Measurements from ENCODE around the gene CATSPERZ.

Gene CATSPERZ

DNA sequence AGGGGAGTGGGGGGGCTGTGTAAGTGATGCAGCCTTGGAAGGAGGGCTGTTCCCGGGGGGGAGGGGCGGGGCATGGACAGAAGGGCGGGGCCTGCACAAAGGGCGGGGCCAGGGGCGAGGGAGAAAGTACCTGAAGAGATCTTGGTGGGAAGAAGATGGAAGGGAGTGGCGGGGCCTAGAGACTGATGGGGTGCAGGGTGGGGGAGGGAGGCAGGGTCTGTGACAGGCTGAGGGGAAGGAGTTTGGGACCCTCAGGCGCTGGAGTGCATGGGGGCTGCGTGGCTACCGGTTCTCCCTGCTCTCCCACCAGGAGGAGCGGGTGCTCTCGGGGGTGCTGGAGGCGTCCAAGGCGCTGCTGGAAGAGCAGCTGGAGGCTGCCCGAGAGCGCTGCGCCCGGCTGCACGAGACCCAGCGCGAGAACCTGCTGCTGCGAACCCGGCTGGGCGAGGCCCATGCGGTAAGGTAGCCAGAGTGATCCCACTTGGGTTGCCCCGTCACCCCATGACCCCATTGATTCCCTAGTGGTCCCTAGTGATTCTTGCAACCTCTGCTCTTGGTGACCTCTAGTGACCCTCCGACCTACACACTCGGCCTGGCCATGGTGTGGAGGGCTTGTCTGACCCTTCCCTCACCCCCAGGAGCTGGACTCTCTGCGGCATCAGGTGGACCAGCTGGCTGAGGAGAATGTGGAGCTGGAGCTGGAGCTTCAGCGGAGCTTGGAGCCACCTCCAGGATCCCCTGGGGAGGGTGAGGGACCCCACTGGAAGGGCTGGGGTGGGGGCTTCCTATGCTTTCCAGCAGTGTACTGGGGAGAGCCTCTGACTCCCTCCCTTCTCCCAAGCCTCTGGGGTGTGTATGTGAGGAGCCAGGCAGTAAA is 42.9 kb downstream of the CATSPERZ start:
- no peak for DNase-seq

DNA sequence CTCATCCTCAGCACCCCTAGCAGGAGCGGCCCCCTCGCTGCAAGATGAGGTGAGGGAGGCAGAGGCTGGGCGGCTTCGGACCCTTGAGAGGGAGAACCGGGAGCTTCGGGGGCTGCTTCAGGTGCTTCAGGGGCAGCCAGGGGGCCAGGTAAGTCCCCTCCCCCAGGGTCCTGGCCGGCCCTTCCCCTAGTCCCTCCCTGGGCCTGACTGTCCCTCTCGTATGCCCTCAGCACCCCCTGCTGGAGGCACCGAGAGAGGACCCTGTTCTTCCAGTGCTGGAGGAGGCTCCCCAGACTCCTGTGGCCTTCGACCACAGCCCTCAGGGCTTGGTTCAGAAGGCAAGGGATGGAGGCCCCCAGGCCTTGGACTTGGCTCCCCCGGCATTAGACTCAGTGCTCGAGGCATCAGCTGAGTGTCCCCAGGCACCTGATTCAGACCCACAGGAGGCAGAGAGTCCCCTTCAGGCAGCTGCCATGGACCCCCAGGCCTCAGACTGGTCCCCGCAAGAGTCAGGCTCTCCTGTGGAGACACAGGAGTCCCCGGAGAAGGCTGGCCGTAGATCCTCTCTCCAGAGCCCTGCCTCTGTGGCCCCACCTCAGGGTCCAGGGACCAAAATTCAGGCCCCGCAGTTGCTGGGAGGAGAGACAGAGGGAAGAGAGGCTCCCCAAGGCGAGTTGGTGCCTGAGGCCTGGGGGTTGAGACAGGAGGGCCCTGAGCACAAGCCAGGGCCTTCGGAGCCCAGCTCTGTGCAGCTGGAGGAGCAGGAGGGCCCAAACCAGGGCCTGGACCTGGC is 43.8 kb downstream of the CATSPERZ start:
- peak in 1 of 2 experiments; percentile 7 for DNase-seq

DNA sequence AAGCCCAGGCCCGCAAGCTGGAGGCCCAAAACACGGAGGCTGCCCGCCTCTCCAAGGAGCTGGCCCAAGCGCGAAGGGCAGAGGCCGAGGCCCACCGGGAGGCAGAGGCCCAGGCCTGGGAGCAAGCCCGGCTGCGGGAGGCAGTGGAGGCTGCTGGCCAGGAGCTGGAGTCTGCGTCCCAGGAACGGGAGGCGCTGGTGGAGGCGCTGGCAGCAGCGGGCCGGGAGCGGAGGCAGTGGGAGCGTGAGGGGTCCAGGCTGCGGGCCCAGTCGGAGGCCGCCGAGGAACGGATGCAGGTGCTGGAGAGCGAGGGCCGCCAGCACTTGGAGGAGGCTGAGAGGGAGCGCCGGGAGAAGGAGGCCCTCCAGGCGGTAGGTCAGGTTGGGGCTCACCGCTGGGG is 44.6 kb downstream of the CATSPERZ start:
- DNase-seq: no peak

DNA sequence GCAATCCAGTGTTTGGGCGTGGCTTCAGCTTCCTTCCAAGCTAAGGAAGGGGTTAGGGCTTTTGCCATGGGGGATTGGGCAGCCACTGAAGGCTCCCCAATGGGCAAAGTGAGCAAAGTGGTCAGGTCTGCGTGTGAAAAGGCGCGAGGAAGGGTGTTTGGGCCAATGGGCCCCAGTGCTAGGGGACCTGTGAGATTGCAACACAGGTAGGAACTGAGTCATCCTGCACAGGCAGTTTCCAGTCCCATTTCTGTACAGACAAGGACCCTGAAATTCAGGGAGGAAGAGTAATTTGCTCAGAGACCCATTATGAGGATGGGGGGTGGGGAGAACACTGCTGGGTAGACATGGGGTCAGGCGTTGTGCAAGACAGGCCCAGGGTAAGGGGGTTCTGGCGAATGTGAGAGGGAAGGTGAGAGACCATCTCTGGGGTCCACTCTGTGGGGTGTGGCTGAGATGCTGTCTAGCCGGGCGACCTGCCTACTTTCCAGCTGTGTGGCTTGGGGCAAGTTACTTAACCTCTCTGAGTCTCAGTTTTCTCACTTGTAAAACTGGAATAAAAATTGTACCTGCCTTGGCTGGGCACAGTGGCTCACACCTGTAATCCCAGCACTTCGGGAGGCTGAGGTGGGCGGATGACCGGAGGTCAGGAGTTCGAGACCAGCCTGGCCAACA is 47.2 kb downstream of the CATSPERZ start:
- no peak for DNase-seq

DNA sequence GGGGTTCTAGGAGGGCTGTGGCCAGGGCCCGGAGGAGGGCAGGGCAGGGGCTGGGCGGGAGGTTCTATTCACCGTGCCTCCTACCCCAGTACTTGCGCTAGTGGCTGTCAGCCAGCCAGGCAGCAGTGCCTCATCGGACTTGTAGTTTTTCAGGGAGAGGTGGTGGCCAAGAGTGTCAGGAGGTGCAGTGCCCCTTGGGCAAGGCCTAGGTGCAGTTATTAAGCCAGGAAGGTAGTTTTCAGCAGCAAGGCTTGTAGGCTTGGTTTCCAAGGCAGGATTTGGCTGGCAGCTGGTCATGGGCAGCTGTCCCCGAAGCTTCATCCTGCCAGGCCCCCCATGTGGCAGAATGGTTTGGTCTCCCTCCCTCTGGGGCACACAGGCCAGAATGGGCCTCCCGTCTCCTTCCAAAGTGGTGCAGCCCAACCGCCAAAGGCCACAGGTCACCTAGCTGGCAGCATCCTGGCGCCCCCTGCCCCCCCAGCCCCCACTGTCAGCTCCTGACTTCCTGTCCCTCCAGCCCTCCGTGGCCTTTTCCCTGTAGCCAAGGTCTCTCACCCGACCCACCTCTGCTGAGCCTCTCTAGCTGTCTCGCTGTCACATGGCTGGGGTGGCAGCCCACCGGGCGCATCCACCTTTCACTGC is 48.3 kb downstream of the CATSPERZ start:
- DNase-seq: no peak

DNA sequence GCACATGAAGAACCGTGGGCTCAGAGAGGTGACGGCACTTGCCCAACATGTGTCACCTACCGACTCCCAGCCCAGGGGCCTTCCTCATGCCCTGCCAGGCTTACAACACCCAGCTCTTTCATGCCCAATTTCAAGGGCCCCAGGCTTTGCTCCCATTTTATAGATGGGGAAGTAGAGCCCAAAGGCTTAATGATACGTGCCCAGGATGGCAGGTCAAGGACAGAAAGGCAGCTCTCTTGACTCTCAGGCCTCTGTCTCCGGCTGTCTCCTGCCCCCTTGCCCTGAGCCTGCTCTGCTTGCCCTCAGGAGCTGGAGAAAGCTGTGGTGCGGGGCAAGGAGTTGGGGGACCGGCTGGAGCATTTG is 48.8 kb downstream of the CATSPERZ start:
- DNase-seq: no peak

DNA sequence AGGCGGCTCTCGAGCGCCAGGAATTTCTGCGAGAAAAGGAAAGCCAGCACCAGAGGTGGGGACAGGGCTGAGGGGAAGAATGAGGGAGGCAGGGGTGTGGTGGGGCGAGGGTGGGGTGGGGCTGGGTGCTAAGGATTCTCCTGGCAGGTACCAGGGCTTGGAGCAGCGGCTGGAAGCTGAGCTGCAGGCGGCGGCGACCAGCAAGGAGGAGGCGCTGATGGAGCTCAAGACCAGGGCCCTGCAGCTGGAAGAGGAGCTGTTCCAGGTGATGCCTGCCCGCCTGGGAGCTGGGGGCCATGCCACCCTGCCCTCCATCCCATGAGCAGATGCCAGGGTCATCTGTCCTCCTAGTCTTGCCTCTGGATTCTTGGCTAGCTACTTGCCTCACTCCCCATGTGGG is 49.2 kb downstream of the CATSPERZ start:
- DNase-seq: no peak

DNA sequence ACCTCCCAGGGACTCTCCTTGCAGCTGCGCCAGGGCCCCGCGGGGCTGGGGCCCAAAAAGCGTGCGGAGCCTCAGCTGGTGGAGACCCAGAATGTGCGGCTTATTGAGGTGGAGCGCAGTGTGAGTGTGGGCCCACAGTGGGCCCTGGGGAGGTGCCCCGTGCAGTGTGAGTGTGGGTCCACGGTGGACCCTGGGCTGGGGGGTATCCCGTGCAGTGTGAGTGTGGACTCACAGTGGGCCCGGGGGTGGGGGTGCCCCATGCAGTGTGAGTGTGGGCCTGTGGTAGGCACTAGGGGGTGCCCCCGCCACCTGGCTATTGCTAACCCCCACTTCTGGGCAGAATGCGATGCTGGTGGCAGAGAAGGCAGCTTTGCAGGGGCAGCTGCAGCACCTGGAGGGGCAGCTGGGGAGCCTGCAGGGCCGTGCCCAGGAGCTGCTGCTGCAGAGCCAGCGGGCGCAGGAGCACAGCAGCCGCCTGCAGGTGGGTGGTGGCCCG is 51.0 kb downstream of the CATSPERZ start:
- no peak for DNase-seq

DNA sequence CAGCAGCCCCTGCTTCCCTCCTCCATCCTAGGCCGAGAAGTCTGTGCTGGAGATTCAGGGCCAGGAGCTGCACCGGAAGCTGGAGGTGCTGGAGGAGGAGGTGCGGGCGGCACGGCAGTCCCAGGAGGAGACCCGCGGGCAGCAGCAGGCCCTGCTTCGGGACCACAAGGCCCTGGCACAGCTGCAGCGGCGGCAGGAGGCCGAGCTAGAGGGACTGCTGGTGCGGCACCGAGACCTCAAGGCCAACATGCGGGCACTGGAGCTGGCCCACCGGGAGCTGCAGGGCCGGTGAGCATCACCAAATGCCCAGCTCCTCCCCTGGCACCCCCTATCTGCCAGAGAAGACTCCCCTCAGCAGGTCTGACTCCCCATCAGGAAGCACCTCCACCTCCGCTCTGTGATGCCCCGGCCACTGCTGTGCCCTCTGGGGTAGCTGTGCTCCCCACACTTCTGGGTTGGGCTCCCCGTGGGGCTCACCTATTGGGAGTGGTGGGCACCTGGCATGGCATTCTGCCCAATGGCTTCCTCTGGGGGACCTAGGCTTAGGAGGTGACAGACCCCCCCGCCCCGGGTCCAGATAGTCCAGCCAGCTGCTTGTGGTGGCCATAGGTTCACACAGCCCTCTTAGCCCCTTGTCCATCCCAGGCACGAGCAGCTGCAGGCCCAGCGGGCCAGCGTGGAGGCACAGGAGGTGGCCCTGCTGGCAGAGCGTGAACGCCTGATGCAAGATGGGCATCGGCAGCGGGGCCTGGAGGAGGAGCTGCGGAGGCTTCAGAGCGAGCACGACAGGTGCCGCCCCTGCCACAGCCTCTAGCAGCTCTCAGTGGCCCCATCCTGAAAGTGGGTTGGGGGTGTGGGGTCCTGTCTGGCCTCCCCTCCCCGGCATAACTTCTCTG is 52.2 kb downstream of the CATSPERZ start:
- no peak for DNase-seq

DNA sequence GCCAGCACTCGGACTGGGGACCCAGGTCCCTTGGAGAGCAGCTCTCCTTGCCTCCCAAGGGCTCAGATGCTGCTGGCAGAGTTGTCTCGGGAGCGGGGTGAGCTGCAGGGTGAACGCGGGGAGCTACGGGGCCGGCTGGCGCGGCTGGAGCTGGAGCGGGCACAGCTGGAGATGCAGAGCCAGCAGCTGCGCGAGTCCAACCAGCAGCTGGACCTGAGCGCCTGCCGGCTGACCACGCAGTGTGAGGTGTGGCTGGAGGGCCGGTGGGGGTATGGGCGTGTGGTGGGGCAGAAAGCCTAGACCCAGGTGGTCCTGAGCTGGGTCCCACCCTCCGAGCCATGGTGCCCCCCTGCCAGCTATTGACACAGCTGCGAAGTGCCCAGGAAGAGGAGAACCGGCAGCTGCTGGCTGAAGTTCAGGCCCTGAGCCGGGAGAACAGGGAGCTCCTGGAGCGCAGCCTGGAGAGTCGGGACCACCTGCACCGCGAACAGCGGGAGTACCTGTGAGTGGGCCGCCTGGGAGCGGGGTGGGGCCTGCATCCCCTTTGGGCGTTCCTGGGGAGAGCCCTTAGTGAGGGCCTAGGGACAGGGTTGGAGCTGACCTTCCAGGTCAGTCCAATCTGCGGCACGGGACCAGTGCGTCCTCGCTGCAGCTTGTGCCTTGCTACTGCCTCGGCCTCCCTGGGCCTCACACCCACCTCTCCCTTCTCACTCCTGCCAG is 53.0 kb downstream of the CATSPERZ start:
- no peak for DNase-seq

DNA sequence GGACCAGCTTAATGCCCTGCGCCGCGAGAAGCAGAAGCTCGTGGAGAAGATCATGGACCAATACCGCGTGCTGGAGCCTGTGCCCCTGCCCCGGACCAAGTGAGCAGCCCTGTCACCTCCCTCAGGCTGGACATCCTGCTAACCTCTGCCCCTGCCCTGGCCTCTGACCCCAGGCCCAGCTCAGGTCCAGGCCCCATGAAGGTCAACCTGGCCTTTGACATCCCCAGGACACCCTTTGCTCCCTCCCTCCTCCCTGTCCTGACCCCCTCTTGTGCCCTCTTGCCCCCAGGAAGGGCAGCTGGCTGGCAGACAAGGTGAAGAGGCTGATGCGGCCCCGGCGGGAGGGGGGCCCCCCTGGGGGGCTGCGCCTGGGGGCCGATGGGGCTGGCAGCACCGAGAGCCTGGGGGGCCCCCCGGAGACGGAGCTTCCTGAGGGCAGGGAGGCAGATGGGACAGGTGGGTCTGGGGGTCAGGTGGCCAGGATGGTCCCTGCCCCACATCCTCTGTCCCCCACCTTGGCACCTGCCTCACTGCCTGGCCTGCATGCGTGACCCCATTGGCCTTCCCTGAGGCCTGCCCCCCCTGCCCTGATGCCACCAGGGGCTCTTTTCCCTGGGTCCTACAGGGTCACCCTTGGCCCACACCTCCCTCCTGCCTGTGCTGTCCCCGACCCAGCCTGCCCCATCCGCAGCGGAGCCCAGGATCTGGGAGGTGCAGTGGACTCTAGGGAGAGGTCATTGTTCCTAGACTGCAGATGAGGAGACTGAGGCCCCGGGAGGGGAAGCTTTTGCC is 53.8 kb downstream of the CATSPERZ start:
- DNase-seq: no peak

Measured in Kasumi-1 (cell line).